Activated CD4-positive, alpha-beta T cell treated with anti-CD3 and anti-CD28 coated beads, Interleukin-2, amount 10 ng/mL, durations not matched to agents 7 days and 5 days (primary cell): Measurements from ENCODE around the gene ROMO1. TPM values are rescaled to one million over a fixed set of nuclear protein-coding genes. Genes with fewer than 3 reads are reported as not detected.
"Not testable (repeated sequence)": the region's sequence is repeated elsewhere in the genome, so short reads cannot be mapped to it uniquely, and the experiment has no call there.

Source experiments
- CTCF ChIA-PET: fragments of 350-600 bp; sonication (Branson Sonifier 250); formaldehyde crosslinking; loops from one replicate; lab custom pipeline; 2021; ENCODE audit warnings: antibody characterized with exemption; lab: Charles Lee
- POLR2A ChIA-PET: fragments of 350-600 bp; sonication (Branson Sonifier 250); formaldehyde crosslinking; loops from one replicate; lab custom pipeline; 2021; ENCODE audit warnings: antibody characterized with exemption; lab: Charles Lee
- DNase-seq: peaks from one replicate; pipeline ENCODE4 v3.0.0-alpha.2; 2020
- H3K27ac Mint-ChIP-seq: one replicate; pipeline ENCODE4 v1.8.0; 2021; ENCODE audit warnings: mild to moderate bottlenecking, moderate library complexity, mixed read lengths
- H3K27me3 Mint-ChIP-seq: one replicate; pipeline ENCODE4 v1.8.0; 2021; ENCODE audit warnings: mixed read lengths
- H3K36me3 Mint-ChIP-seq: one replicate; pipeline ENCODE4 v1.8.0; 2021; ENCODE audit warnings: low read depth, mixed read lengths
- H3K4me1 Mint-ChIP-seq: one replicate; pipeline ENCODE4 v1.8.0; 2021; ENCODE audit warnings: mixed read lengths
- H3K4me3 Mint-ChIP-seq: one replicate; pipeline ENCODE4 v1.8.0; 2021; ENCODE audit warnings: mild to moderate bottlenecking, moderate library complexity, mixed read lengths
- H3K9me3 Mint-ChIP-seq: one replicate; pipeline ENCODE4 v1.8.0; 2021; ENCODE audit warnings: mixed read lengths
- total RNA-seq, 2 experiments: library from RNA; stranded (reverse); gene quantifications; one replicate each; pipeline ENCODE4 v1.2.3, GENCODE V29; 2021

The ROMO1 gene
- total RNA-seq, 2 experiments from 2014 or later, result 55.0 to 103 TPM

GRCh38 chr20:35716330-35716729, 17.1 kb downstream of the ROMO1 start:
- ChIA-PET POLR2A (interaction anchor here (0.6 kb wide), 1 partner anchor 20 kb away, joined by 6 read pairs; no protein-coding TSS in a partner anchor), CTCF (interaction anchor here (0.9 to 2.5 kb wide), 2 partner anchors 8 to 17 kb away, joined by 3 to 7 read pairs; partner anchors contain the start of genes NFS1 and ROMO1)
- peaks cover 65% of the 10 kb centered on the region for H3K36me3 Mint-ChIP-seq
- H3K27me3 Mint-ChIP-seq, result no peaks in the 10 kb centered on the region
- no peak for DNase-seq
- H3K27ac Mint-ChIP-seq, result no peak overlapping the region
- H3K4me1 Mint-ChIP-seq, result peaks cover 48% of the 10 kb centered on the region
- no peak overlapping the region for H3K4me3 Mint-ChIP-seq
- no peaks in the 10 kb centered on the region for H3K9me3 Mint-ChIP-seq

- H3K27me3 Mint-ChIP-seq, H3K4me3 Mint-ChIP-seq, DNase-seq, H3K27ac Mint-ChIP-seq, H3K9me3 Mint-ChIP-seq: not testable (repeated sequence)
- Mint-ChIP-seq H3K36me3 (peaks cover 68% of the 10 kb centered on the region), H3K4me1 (peaks cover 46% of the 10 kb centered on the region)
- ChIA-PET CTCF (interaction anchor here (0.8 to 2.2 kb wide), 5 partner anchors 9 to 24 kb away, joined by 3 to 7 read pairs (median 5); partner anchors contain the start of gene RBM39), POLR2A (interaction anchor here (0.6 kb wide), 1 partner anchor 57 kb away, joined by 4 read pairs; no protein-coding TSS in a partner anchor)
Measured at GRCh38 chr20:35718321-35718720, 19.1 kb downstream of the ROMO1 start.

GRCh38 chr20:35718972-35719635, 19.9 kb downstream of the ROMO1 start:
- no peaks in the 10 kb centered on the region for H3K27me3 Mint-ChIP-seq
- peaks cover 40% of the 10 kb centered on the region for H3K4me1 Mint-ChIP-seq
- CTCF ChIA-PET, result interaction anchor here (0.7 to 2.2 kb wide), 8 partner anchors 9 to 23 kb away, joined by 3 to 7 read pairs (median 4); partner anchors contain the start of gene RBM39
- H3K36me3 Mint-ChIP-seq, result peaks cover 64% of the 10 kb centered on the region
- POLR2A ChIA-PET, result no interaction called here
- H3K4me3 Mint-ChIP-seq, result no peak overlapping the region
- DNase-seq, result no peak
- no peaks in the 10 kb centered on the region for H3K9me3 Mint-ChIP-seq
- no peak overlapping the region for H3K27ac Mint-ChIP-seq

- DNase-seq, result no peak
- H3K9me3 Mint-ChIP-seq, result no peaks in the 10 kb centered on the region
- H3K27me3 Mint-ChIP-seq, result no peaks in the 10 kb centered on the region
- ChIA-PET CTCF (interaction anchor here (0.6 to 2.2 kb wide), 7 partner anchors 9 to 60 kb away, joined by 3 to 7 read pairs (median 4); no protein-coding TSS in a partner anchor), POLR2A (no interaction called here)
- no peak overlapping the region for H3K27ac Mint-ChIP-seq
- no peak overlapping the region for H3K4me3 Mint-ChIP-seq
- H3K4me1 Mint-ChIP-seq, result peaks cover 37% of the 10 kb centered on the region
- H3K36me3 Mint-ChIP-seq, result peaks cover 65% of the 10 kb centered on the region
Measured at GRCh38 chr20:35719717-35720116, 20.5 kb downstream of the ROMO1 start.

GRCh38 chr20:35720165-35721123, 21.2 kb downstream of the ROMO1 start:
- POLR2A ChIA-PET, result no interaction called here
- H3K4me3 Mint-ChIP-seq, result no peak overlapping the region
- CTCF ChIA-PET, result interaction anchor here (0.6 to 2.2 kb wide), 6 partner anchors 8 to 61 kb away, joined by 3 to 5 read pairs (median 4); no protein-coding TSS in a partner anchor
- no peaks in the 10 kb centered on the region for H3K9me3 Mint-ChIP-seq
- peaks cover 67% of the 10 kb centered on the region for H3K36me3 Mint-ChIP-seq
- H3K27me3 Mint-ChIP-seq, result no peaks in the 10 kb centered on the region
- no peak for DNase-seq
- peaks cover 39% of the 10 kb centered on the region for H3K4me1 Mint-ChIP-seq
- no peak overlapping the region for H3K27ac Mint-ChIP-seq

- Mint-ChIP-seq H3K27me3 (no peaks in the 10 kb centered on the region), H3K27ac (no peak overlapping the region), H3K4me3 (no peak overlapping the region), H3K4me1 (peaks cover 36% of the 10 kb centered on the region), H3K36me3 (peaks cover 64% of the 10 kb centered on the region), H3K9me3 (no peaks in the 10 kb centered on the region)
- CTCF ChIA-PET, result no interaction called here
- POLR2A ChIA-PET, result no interaction called here
- no peak for DNase-seq
Measured at GRCh38 chr20:35721219-35721618, 22.0 kb downstream of the ROMO1 start.

GRCh38 chr20:35721621-35722020, 22.4 kb downstream of the ROMO1 start:
- H3K27me3 Mint-ChIP-seq, result no peaks in the 10 kb centered on the region
- H3K27ac Mint-ChIP-seq, result no peak overlapping the region
- peaks cover 35% of the 10 kb centered on the region for H3K4me1 Mint-ChIP-seq
- H3K4me3 Mint-ChIP-seq, result no peak overlapping the region
- ChIA-PET CTCF (interaction anchor here (1.0 kb wide), 1 partner anchor 8 kb away, joined by 3 read pairs; no protein-coding TSS in a partner anchor), POLR2A (no interaction called here)
- peaks cover 66% of the 10 kb centered on the region for H3K36me3 Mint-ChIP-seq
- no peak for DNase-seq
- H3K9me3 Mint-ChIP-seq, result no peaks in the 10 kb centered on the region

GRCh38 chr20:35723275-35723639, 24.1 kb downstream of the ROMO1 start:
- DNase-seq, H3K9me3 Mint-ChIP-seq, H3K4me3 Mint-ChIP-seq, H3K27me3 Mint-ChIP-seq, H3K27ac Mint-ChIP-seq, POLR2A ChIA-PET: not testable (repeated sequence)
- CTCF ChIA-PET, result interaction anchor here (1.0 to 1.6 kb wide), 2 partner anchors 18 to 22 kb away, joined by 3 read pairs; no protein-coding TSS in a partner anchor
- H3K4me1 Mint-ChIP-seq, result peaks cover 30% of the 10 kb centered on the region
- peaks cover 61% of the 10 kb centered on the region for H3K36me3 Mint-ChIP-seq

- POLR2A ChIA-PET, DNase-seq, H3K9me3 Mint-ChIP-seq, H3K27me3 Mint-ChIP-seq, H3K27ac Mint-ChIP-seq, H3K4me3 Mint-ChIP-seq: not testable (repeated sequence)
- CTCF ChIA-PET, result interaction anchor here (0.6 to 1.6 kb wide), 3 partner anchors 13 to 23 kb away, joined by 3 read pairs; no protein-coding TSS in a partner anchor
- H3K4me1 Mint-ChIP-seq, result peaks cover 29% of the 10 kb centered on the region
- H3K36me3 Mint-ChIP-seq, result peaks cover 60% of the 10 kb centered on the region
Measured at GRCh38 chr20:35723652-35724320, 24.6 kb downstream of the ROMO1 start.

- H3K27ac Mint-ChIP-seq, result no peak overlapping the region
- H3K27me3 Mint-ChIP-seq, result no peaks in the 10 kb centered on the region
- POLR2A ChIA-PET, result no interaction called here
- DNase-seq, result no peak
- peaks cover 27% of the 10 kb centered on the region for H3K4me1 Mint-ChIP-seq
- H3K4me3 Mint-ChIP-seq, result no peak overlapping the region
- CTCF ChIA-PET, result interaction anchor here (0.6 to 1.6 kb wide), 6 partner anchors 11 to 1340 kb away, joined by 3 to 5 read pairs (median 4); partner anchors contain the start of gene RBM39
- no peaks in the 10 kb centered on the region for H3K9me3 Mint-ChIP-seq
- peaks cover 60% of the 10 kb centered on the region for H3K36me3 Mint-ChIP-seq
Measured at GRCh38 chr20:35724321-35725230, 25.4 kb downstream of the ROMO1 start.
